Ishikawa (cell line): ENCODE measurements around the gene PTDSS2.

Experiments
- CEBPB ChIP-seq: IDR thresholded peaks from 2 replicates; pipeline ENCODE4 v1.6.1; 2012
- CREB1 ChIP-seq: IDR thresholded peaks from 2 replicates; pipeline ENCODE4 v1.6.1; 2012; ENCODE audit warnings: low read depth
- EGR1 ChIP-seq: IDR thresholded peaks from 2 replicates; pipeline ENCODE4 v1.6.1; 2012
- EP300 ChIP-seq: IDR thresholded peaks from 2 replicates; pipeline ENCODE4 v1.6.1; 2012; ENCODE audit warnings: borderline replicate concordance
- FOXM1 ChIP-seq: IDR thresholded peaks from 2 replicates; pipeline ENCODE4 v1.6.1; 2012; ENCODE audit warnings: low read depth, borderline replicate concordance
- NFIC ChIP-seq: IDR thresholded peaks from 2 replicates; pipeline ENCODE4 v1.6.1; 2012
- RAD21 ChIP-seq: IDR thresholded peaks from 2 replicates; pipeline ENCODE4 v1.6.1; 2012; ENCODE audit warnings: low read depth
- TAF1 ChIP-seq: IDR thresholded peaks from 2 replicates; pipeline ENCODE4 v1.6.1; 2012; ENCODE audit warnings: low read depth, mild to moderate bottlenecking
- TCF12 ChIP-seq: IDR thresholded peaks from 2 replicates; pipeline ENCODE4 v1.6.1; 2012; ENCODE audit warnings: low read depth
- TEAD4 ChIP-seq: IDR thresholded peaks from 2 replicates; pipeline ENCODE4 v1.6.1; 2012
- YY1 ChIP-seq: IDR thresholded peaks from 2 replicates; pipeline ENCODE4 v1.6.1; 2012; ENCODE audit warnings: low read depth
- ZBTB7A ChIP-seq: IDR thresholded peaks from 2 replicates; pipeline ENCODE4 v1.6.1; 2012; ENCODE audit warnings: low read depth
- TF ChIP-seq, protein P1 (sequence below): IDR thresholded peaks from 2 replicates; pipeline ENCODE4 v1.6.1; 2012
- TF ChIP-seq, protein P2 (sequence below): IDR thresholded peaks from 2 replicates; pipeline ENCODE4 v1.6.1; 2012; ENCODE audit warnings: low read depth, mild to moderate bottlenecking
- TF ChIP-seq, protein P3 (sequence below): IDR thresholded peaks from 2 replicates; pipeline ENCODE4 v1.6.1; 2012

The PTDSS2 gene

DNA sequence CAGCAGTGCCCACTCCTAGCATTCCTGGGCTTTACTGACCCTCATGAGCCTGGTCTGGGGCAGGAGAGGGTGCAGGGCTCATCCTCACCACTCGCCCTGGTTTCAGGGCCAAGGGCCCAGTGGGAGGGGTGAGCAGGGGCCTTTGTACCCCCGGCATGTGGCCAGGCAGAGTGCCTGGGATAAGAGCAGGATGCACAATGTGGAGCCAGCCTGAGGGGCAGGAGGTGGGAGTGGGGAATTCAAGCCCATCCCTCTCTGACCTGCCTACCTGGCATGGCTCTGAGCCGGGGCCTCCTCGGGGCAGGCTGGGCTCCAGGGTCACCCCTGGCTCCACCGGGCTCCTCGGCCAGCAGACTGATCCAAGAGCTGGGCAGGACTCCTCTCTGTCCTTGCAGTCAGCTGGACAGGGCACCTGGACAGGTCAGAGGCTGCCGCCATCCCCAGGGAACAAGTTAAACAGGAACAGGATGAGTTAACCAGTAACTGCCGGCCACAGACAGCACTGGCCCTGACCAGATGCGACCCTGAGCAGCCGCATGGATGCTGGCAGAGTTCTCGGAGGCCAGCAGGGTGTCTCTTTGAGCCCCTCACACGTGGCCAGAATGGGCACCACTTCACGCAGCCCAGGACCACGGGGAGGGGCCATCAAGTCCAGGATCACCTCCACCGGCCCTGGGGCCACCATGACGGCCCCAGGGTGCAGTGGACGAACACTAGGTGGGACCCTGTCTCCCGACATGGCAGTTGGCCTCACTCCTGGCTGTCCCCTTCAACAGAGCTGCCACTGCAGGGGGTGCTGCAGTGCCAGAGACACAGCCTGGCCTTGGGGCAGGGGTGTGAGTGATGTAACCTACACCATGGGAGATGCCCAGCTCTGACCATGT lies 40.2 kb upstream of the PTDSS2 start:
- TF ChIP-seq NFIC (no peak), ZBTB7A (no peak), FOXM1 (no peak), YY1 (no peak), EP300 (no peak), CEBPB (no peak)

DNA sequence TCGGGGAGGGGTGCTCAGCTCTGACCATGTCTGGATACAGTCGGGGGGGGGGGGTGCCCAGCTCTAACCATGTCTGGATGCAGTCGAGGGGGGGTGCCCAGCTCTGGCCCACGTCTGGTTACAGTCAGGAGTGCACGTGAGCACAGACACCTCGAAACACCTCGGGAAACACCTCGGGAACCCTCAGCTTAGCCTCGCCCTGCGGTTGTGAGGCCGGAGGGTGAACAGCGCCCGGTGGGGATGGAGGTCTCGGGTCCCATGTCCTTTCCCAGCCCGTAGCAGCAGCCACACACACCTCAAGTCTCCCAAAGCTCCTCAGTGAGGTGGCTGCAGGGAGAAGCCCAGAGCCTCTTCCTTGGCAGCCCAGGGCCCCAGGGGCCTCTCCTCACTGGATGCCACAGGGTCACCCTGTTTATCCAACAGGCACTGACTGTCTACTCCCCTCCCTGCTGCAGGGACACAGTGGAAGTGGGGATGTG lies 37.4 kb upstream of the PTDSS2 start:
- TF ChIP-seq NFIC (no peak), FOXM1 (no peak), EGR1 (no peak), TAF1 (no peak), YY1 (no peak), CREB1 (no peak), TCF12 (no peak), CEBPB (no peak), TEAD4 (no peak), ZBTB7A (no peak), EP300 (no peak), RAD21 (no peak)
- TF ChIP-seq, protein P1, sequence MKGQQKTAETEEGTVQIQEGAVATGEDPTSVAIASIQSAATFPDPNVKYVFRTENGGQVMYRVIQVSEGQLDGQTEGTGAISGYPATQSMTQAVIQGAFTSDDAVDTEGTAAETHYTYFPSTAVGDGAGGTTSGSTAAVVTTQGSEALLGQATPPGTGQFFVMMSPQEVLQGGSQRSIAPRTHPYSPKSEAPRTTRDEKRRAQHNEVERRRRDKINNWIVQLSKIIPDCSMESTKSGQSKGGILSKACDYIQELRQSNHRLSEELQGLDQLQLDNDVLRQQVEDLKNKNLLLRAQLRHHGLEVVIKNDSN: no peak
- TF ChIP-seq, protein P2, sequence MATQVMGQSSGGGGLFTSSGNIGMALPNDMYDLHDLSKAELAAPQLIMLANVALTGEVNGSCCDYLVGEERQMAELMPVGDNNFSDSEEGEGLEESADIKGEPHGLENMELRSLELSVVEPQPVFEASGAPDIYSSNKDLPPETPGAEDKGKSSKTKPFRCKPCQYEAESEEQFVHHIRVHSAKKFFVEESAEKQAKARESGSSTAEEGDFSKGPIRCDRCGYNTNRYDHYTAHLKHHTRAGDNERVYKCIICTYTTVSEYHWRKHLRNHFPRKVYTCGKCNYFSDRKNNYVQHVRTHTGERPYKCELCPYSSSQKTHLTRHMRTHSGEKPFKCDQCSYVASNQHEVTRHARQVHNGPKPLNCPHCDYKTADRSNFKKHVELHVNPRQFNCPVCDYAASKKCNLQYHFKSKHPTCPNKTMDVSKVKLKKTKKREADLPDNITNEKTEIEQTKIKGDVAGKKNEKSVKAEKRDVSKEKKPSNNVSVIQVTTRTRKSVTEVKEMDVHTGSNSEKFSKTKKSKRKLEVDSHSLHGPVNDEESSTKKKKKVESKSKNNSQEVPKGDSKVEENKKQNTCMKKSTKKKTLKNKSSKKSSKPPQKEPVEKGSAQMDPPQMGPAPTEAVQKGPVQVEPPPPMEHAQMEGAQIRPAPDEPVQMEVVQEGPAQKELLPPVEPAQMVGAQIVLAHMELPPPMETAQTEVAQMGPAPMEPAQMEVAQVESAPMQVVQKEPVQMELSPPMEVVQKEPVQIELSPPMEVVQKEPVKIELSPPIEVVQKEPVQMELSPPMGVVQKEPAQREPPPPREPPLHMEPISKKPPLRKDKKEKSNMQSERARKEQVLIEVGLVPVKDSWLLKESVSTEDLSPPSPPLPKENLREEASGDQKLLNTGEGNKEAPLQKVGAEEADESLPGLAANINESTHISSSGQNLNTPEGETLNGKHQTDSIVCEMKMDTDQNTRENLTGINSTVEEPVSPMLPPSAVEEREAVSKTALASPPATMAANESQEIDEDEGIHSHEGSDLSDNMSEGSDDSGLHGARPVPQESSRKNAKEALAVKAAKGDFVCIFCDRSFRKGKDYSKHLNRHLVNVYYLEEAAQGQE: no peak
- TF ChIP-seq, protein P3, sequence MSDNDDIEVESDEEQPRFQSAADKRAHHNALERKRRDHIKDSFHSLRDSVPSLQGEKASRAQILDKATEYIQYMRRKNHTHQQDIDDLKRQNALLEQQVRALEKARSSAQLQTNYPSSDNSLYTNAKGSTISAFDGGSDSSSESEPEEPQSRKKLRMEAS: no peak

DNA sequence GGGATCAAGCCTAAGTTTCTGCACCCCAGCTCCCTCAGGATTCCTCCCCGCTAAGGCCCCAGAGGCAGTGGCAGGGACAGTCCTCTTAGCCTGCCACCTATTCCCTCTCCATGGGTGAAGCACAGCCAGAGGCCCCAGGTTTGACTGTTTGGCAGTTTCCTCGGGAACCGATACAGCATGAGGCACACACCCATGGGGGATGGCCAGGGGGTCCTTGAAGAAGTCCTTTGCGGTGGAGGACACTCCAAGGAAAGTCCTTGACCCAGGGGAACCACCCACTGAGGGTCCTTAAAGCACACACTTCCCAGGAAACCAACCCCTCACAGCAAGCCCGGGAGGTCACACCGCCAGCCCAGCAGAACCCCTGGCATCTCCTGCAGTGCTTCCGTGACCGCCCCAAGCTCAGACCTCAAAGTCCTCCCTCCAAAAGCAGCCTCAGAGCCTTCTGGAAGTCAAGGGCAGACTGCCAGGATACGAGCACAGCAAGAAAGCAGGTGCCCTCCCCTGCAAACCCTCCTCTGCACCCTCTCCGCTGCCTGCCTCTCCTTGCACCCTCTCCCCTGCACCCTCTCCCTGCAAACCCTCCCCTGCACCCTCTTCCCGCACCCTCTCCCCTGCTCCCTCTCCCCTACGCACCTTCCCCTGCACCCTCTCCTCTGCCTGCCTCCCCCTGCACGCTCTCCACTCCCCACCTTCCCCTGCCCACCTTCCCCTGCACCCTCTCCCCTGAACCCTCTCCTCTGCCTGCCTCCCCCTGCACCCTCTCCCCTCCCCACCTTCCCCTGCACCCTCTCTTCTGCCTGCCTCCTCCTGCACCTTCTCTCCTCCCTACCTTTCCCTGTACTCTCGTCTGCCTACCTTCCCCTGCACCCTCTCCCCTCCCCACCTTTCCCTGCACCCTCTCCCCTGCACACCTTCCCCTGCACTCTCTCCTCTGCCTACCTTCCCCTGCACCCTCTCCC lies 36.7 kb upstream of the PTDSS2 start:
- TF ChIP-seq ZBTB7A (no peak), YY1 (no peak), TAF1 (no peak), FOXM1 (no peak), CEBPB (no peak), CREB1 (no peak), TEAD4 (no peak), RAD21 (no peak), EP300 (no peak), TCF12 (no peak), EGR1 (no peak), NFIC (no peak)
- TF ChIP-seq, protein P2: no peak
- TF ChIP-seq, protein P3: no peak
- TF ChIP-seq, protein P1: no peak

DNA sequence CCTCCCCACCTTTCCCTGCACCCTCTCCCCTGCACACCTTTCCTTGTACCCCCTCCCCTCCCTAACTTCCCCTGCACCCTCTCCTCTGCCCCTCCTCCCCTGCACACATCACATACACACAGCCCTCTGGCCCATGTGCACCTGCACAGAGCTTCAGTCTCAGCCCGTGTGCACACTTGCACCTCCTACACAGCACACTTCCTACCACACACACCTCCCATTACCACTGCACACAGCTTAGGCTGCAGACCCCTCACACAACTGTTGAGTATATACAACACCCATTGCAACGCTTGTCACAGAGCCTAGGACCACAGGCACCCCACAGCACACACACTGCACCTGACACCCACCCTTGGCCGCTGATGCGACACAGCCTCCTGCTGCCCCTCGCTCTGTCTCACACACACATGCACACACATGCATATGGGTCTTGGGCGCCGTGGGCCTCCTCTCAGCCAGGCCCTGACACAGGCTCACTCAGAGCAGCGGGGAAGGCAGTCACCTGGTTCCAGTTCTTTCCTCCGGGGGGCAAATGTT lies 35.7 kb upstream of the PTDSS2 start:
- no peak for TF ChIP-seq EGR1
- TF ChIP-seq NFIC: no peak
- TF ChIP-seq TCF12: no peak
- TF ChIP-seq TAF1: no peak
- TF ChIP-seq, protein P1: no peak
- TF ChIP-seq, protein P2: no peak
- TF ChIP-seq FOXM1: no peak
- TF ChIP-seq ZBTB7A: no peak
- TF ChIP-seq CEBPB: no peak
- TF ChIP-seq, protein P3: no peak
- no peak for TF ChIP-seq TEAD4
- no peak for TF ChIP-seq EP300
- TF ChIP-seq CREB1: no peak
- TF ChIP-seq YY1: no peak
- no peak for TF ChIP-seq RAD21
